Chondrocyte (in vitro differentiated cells): ENCODE data around the gene DAP3. TPM values are rescaled to one million over a fixed set of nuclear protein-coding genes. Genes with fewer than 3 reads are reported as not detected.

Experiments
- DNase-seq: peaks from one replicate; pipeline ENCODE4 v3.0.0; 2021; ENCODE audit warnings: mixed read lengths, low spot score
- H3K27ac Mint-ChIP-seq: one replicate; pipeline ENCODE4 v1.8.0; 2021; ENCODE audit warnings: mild to moderate bottlenecking, moderate library complexity, mixed read lengths; ENCODE audit not compliant: unreplicated experiment
- H3K27me3 Mint-ChIP-seq: 2 replicates; pipeline ENCODE4 v1.8.0; 2021; ENCODE audit warnings: low read depth, mixed read lengths
- H3K36me3 Mint-ChIP-seq: 2 replicates; pipeline ENCODE4 v1.8.0; 2021; ENCODE audit warnings: low read depth, mixed read lengths
- H3K4me1 Mint-ChIP-seq: 2 replicates; pipeline ENCODE4 v1.8.0; 2021; ENCODE audit warnings: low read depth, mild to moderate bottlenecking, mixed read lengths
- H3K4me3 Mint-ChIP-seq: one replicate; pipeline ENCODE4 v1.8.0; 2021; ENCODE audit warnings: mild to moderate bottlenecking, moderate library complexity, mixed read lengths; ENCODE audit not compliant: unreplicated experiment
- H3K9me3 Mint-ChIP-seq: 2 replicates; pipeline ENCODE4 v1.8.0; 2021; ENCODE audit warnings: low read depth, mixed read lengths
- CTCF ChIP-seq: fragments of 200-600 bp; sonication (generic); IDR thresholded peaks from 2 replicates; pipeline ENCODE4 v1.5.0; 2021; ENCODE audit warnings: antibody characterized with exemption, mild to moderate bottlenecking, moderate library complexity
- total RNA-seq: library from RNA; stranded (reverse); gene quantifications from 3 replicates; pipeline ENCODE4 v1.2.1, GENCODE V29; 2021

Gene DAP3
- total RNA-seq, 1 donor from 2014 or later: 64.8 TPM

DNA sequence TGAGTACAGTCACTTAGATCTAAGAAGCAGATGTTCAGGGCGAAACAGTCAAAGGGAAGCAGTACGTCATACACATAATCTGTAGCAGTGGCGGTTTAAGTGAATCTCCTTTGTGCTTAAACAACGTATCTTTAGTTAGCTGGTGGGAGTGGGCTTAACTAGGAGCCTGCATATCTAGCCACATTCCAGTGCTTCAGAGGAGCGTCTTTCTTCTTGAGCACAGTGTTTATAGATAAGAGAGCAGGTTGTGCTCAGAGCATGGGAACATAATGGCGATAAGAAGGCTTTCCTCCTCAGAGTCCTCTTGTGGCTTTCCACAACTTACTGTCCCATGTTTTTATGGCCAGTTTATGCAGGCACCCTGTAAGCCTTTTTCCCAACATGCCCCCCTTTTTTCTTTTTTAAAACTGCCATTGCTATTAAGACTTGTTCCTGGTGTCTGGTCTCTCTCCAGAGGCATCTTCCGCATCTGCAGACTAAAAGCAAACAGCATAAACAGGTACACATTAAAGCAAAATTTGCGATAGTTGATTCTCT lies 3.2 kb downstream of the DAP3 start:
- H3K9me3 Mint-ChIP-seq: no peaks in the 10 kb centered on the region
- H3K27ac Mint-ChIP-seq: no peak overlapping the region
- H3K36me3 Mint-ChIP-seq: peaks cover 10% of the 10 kb centered on the region
- no peak for TF ChIP-seq CTCF
- no peak overlapping the region for H3K4me3 Mint-ChIP-seq
- no peaks in the 10 kb centered on the region for H3K27me3 Mint-ChIP-seq
- H3K4me1 Mint-ChIP-seq: peaks cover 40% of the 10 kb centered on the region
- no peak for DNase-seq

- no peak overlapping the region for H3K4me3 Mint-ChIP-seq
- no peak for TF ChIP-seq CTCF
- no peak overlapping the region for H3K27ac Mint-ChIP-seq
- H3K9me3 Mint-ChIP-seq: no peaks in the 10 kb centered on the region
- peaks cover 56% of the 10 kb centered on the region for H3K4me1 Mint-ChIP-seq
- no peak for DNase-seq
- peaks cover 10% of the 10 kb centered on the region for H3K36me3 Mint-ChIP-seq
- H3K27me3 Mint-ChIP-seq: no peaks in the 10 kb centered on the region
These were observed 5.3 kb downstream of the DAP3 start for GRCh38 chr1:155694167-155694566.

- TF ChIP-seq CTCF: no peak
- peaks cover 10% of the 10 kb centered on the region for H3K36me3 Mint-ChIP-seq
- H3K27me3 Mint-ChIP-seq: no peaks in the 10 kb centered on the region
- H3K4me1 Mint-ChIP-seq: peaks cover 47% of the 10 kb centered on the region
- H3K4me3 Mint-ChIP-seq: no peak overlapping the region
- no peak overlapping the region for H3K27ac Mint-ChIP-seq
- DNase-seq: no peak
- no peaks in the 10 kb centered on the region for H3K9me3 Mint-ChIP-seq
These were observed 6.2 kb downstream of the DAP3 start for GRCh38 chr1:155695072-155695471.

- DNase-seq: no peak
- no peaks in the 10 kb centered on the region for H3K9me3 Mint-ChIP-seq
- H3K4me1 Mint-ChIP-seq: peaks cover 42% of the 10 kb centered on the region
- no peaks in the 10 kb centered on the region for H3K27me3 Mint-ChIP-seq
- no peak overlapping the region for H3K27ac Mint-ChIP-seq
- no peak for TF ChIP-seq CTCF
- H3K36me3 Mint-ChIP-seq: peaks cover 10% of the 10 kb centered on the region
- H3K4me3 Mint-ChIP-seq: no peak overlapping the region
These were observed 6.7 kb downstream of the DAP3 start for GRCh38 chr1:155695608-155696007.

DNA sequence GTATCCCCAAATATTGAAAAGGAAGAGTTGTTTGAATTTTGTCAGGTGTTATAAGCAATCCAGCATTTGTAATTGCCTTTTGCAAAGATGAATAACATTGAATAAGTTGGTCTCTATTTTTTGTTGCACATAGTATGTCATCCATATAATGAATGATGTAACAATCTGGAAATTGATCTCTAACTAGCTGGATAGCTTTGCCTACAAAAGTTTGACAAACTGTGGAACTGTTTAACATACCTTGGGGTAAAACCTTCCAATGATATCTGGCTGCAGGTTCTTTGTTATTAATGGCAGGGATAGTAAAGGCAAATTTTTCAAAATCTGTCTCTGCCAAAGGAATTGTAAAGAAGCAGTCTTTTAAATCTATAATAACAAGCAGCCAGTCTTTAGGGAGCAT lies 7.6 kb downstream of the DAP3 start:
- Mint-ChIP-seq H3K4me3 (no peak overlapping the region), H3K4me1 (peaks cover 36% of the 10 kb centered on the region), H3K27ac (no peak overlapping the region), H3K36me3 (peaks cover 6% of the 10 kb centered on the region), H3K27me3 (no peaks in the 10 kb centered on the region), H3K9me3 (no peaks in the 10 kb centered on the region)
- DNase-seq: no peak
- no peak for TF ChIP-seq CTCF
